Muscle of arm (tissue), 14 donors: ENCODE data around the gene ZNF836. TPM values are rescaled to one million over a fixed set of nuclear protein-coding genes. Genes with fewer than 3 reads are reported as not detected.
"Not testable (repeated sequence)": the region's sequence is repeated elsewhere in the genome, so short reads cannot be mapped to it uniquely, and the experiment has no call there.

Source experiments
- DNase-seq: peaks from one replicate; pipeline ENCODE4 v3.0.0-alpha.2; 2013
- long read RNA-seq, 11 donors: transcript quantifications; one replicate each; lab custom pipeline, GENCODE V29; 2026
- polyA plus RNA-seq, 12 donors: library from polyadenylated mRNA; unstranded; fragments of 120-200 nt; gene quantifications; one replicate each; pipeline ENCODE4 v1.2.1, GENCODE V29; 2013; ENCODE audit not compliant: insufficient read length in 12 of 12

Gene ZNF836
- polyA plus RNA-seq: 10 to 100 TPM in 5 of 12 donors, 1 to 10 TPM in 6, not detected in 1; 6.7 to 13.8 (median 8.7) TPM
- long read RNA-seq, donor 1: 0 reads
- long read RNA-seq, donor 2, partial matches to known transcripts: 5 of 5 reads
- long read RNA-seq, donor 2, other reads (novel, unspliced or antisense): 0 of 5 reads
- long read RNA-seq, donor 3: 0 reads
- long read RNA-seq, donor 4, partial matches to known transcripts: 0 of 1 reads
- long read RNA-seq, donor 4, other reads (novel, unspliced or antisense): 0 of 1 reads
- long read RNA-seq, donor 5: 0 reads
- long read RNA-seq, donor 6, partial matches to known transcripts: 0 of 2 reads
- long read RNA-seq, donor 6, other reads (novel, unspliced or antisense): 0 of 2 reads
- long read RNA-seq, donor 7: 0 reads
- long read RNA-seq, donor 8, partial matches to known transcripts: 0 of 1 reads
- long read RNA-seq, donor 8, other reads (novel, unspliced or antisense): 0 of 1 reads
- long read RNA-seq, donor 9: 0 reads
- long read RNA-seq, donor 10: 0 reads
- long read RNA-seq, donor 11, partial matches to known transcripts: 0 of 1 reads
- long read RNA-seq, donor 11, other reads (novel, unspliced or antisense): 0 of 1 reads

DNA sequence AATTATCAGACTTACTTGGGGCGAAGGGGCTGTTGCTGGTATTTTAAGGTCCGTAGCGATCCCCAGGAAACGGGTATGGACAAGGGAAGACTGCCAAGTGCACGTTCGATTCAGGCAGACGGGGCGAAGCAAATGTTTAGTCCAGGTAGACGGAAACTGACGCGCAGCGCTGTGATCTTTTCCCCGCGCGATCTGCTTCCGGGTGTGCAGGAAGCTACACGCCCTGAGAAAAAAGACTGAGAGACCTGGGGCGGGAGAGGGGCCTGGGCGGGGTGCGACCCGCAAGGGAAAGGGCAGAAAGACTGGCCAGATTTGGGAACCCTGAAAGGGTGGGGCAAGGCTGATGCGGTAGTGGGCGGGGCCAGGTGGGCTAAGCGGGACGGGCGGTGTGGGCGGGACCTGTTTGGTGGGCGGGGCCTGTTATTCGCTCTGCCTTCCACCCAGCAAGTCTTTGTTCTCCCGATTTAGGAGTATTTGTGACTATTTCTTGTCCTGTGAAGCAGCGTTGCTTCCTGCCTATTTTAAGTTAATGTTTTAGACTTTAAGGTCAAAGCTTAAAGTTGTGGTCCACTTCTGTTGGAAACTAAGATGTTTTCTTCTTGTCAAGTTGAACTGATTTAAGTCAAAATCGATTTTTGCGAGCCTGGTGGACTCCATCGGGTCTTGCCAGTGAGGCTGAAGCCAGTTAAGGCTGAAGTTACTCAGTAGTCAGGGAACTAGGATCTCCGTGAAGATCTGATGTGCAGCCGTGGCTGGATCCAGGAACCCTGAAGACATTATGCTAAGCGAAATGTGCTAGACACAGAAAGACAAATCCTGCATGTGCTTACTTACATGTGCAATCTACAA is at the start of gene ZNF836:
ZNF836 (minus strand) TSS at position 301 of the 849 bp plus-strand sequence. CDS start 3,549 bp downstream, outside the sequence.
- peak; percentile 88 for DNase-seq

DNA sequence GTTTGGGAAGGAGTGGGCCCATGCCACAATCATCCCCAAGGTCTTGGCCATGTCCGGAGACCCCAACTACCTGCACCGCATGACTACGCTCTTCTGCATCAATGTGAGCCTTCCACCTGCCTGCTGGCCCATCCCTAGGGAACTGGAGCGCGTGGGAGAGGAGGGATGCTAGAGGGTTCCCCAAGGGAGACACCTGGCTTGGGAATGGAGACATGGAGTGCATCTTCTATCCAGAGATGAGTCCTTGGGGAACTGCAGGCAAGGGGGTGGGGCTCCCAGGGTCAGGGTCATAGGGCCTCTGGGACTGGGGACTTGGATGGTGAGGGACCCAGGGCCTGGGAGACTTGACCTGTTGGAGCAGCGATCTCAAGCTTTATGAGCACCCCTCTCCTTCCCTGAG is 49.6 kb upstream of the ZNF836 start:
- DNase-seq: no peak

DNA sequence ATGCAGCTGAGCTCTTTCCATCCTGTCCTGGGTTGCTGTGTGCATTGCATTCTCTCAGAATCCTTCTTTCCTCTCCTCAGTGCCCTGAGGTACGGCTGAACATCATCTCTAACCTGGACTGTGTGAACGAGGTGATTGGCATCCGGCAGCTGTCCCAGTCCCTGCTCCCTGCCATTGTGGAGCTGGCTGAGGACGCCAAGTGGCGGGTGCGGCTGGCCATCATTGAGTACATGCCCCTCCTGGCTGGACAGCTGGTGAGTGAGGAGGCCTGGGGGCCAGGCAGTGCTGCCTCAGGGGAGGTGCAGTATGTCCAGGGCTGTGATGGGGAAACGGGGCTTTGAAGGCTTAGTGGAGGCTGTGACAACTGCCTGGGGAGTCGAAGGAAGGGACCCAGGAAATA is 48.2 kb upstream of the ZNF836 start:
- no peak for DNase-seq

DNA sequence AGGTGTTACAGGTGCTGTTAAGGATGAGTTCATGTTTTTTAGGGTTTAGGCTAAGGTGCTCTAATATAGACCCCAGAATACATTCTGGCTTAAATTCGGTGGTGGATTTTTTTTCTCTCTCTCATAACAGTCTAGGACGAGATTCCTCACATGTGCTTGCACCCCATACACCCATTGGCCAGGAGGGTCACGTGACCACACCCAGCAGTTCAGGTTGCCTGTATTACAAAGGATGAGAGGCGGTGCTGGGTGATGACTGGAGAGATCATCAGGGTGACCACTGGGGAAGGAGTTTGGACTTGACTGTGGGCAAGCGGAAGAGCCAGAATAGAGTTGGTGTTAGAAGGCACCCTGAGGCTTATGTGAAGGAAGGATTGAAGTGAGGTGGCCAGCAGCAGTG is 46.2 kb upstream of the ZNF836 start:
- DNase-seq: no peak

DNA sequence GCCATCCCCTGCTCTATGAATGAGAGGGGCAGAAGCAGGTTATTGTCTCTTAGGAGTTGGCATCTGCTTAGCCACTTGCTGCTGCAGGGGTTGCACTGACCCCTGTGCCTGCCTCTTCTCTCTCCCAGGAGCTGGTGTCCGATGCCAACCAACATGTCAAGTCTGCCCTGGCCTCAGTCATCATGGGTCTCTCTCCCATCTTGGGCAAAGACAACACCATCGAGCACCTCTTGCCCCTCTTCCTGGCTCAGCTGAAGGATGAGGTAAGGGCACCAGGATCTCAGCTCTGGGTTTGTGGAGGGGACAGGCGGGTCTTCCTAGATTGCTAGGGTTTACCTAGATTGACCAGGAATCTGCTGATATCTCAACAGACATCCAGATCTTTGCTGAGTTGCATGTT is 45.0 kb upstream of the ZNF836 start:
- DNase-seq: no peak

DNA sequence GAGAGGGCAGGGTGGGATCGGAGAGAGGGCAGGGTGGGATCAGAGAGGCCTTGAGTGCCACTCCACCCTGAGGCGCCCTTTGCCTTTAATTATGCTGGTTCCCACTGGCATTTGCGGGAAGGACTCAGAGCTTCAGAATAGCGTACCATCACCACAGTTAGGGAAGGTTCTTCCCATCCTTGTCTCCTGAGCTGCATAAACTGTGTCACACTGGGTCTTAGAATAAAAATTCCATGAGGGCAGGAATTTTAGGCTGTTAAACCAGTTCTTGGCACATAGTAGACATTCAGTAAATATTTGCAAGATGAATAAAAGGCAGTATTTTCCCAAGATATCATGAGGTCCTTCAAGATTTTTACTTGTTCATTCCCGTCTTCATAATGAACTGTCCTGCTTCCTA is 42.8 kb upstream of the ZNF836 start:
- no peak for DNase-seq

DNA sequence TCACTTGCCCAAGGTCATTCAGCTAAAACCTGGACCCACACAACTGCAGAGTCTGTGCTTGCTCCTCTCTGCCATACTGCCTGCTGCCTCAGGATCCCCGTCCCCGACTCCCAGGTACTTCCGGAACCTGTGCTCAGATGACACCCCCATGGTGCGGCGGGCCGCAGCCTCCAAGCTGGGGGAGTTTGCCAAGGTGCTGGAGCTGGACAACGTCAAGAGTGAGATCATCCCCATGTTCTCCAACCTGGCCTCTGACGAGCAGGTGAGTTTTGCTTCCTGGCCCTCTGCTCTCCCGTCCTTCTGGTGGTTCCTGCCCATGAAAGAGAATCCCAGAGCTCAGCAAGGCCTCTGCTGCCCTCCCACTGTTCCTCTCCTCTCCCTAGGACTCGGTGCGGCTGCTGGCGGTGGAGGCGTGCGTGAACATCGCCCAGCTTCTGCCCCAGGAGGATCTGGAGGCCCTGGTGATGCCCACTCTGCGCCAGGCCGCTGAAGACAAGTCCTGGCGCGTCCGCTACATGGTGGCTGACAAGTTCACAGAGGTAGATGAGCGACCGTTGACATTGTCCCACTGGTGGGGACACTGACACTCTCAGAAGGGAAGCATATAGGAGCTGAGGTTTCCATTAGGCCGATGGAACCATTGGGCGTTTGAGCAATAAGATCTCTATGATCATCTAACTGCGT is 41.3 kb upstream of the ZNF836 start:
- DNase-seq: no peak

DNA sequence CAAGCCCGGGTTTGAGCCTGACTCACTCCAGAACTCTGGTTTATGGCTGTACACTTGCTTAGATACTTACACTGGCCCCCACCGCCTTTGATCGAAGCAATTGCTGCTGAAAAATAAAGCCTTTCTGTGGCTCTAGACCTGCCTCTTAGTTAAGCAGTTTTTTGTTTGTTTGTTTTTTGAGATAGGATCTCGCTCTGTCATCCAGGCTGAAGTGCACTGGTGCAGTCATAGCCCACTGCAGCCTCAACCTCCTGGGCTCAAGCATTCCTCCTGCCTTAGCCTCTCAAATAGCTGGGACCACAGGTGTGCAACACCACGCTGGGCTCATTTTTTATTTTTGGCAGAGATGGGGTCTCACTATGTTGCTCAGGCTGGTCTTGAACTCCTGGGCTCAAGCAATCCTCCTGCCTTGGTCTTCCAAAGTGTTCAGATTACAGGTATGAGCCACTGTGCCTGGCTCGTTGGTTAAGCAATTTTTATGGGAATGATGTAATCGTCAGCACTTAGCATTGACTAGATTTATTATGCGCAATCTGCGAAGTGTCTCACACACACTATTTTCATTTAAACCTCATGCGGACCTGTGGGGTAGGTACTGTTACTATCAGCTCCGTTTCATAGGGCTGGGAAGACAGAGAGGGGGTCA is 40.6 kb upstream of the ZNF836 start:
- DNase-seq: no peak

DNA sequence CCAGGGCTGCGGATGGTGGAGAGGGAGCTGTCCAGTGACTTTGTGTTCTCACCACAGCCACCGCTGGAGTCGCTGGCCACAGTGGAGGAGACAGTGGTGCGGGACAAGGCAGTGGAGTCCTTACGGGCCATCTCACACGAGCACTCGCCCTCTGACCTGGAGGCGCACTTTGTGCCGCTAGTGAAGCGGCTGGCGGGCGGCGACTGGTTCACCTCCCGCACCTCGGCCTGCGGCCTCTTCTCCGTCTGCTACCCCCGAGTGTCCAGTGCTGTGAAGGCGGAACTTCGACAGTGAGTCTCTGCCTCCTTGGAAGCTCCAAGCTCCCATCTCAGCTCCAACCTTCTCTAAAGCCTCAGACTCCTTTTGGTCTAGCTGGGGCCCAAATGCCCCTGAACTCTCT is 39.8 kb upstream of the ZNF836 start:
- no peak for DNase-seq

DNA sequence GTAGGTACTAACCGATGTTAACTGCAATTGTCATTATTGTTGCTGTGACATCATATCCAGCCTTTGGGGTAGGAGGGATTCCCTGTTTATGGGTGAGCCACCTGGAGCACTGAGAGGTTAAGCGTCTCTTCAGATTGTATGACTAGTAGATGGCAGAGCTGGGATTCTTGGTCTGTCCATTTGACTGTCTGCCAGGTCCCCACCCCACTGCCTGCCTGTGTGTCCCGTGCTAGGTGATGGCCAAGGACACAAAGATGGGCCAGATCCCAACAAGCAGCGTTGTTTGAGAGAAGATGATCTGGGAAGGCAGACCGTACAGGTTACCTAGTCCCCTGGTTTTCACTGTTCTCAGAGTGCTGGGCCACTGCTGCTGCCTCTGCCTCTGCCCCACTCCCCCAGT is 35.1 kb upstream of the ZNF836 start:
- DNase-seq: no peak

DNA sequence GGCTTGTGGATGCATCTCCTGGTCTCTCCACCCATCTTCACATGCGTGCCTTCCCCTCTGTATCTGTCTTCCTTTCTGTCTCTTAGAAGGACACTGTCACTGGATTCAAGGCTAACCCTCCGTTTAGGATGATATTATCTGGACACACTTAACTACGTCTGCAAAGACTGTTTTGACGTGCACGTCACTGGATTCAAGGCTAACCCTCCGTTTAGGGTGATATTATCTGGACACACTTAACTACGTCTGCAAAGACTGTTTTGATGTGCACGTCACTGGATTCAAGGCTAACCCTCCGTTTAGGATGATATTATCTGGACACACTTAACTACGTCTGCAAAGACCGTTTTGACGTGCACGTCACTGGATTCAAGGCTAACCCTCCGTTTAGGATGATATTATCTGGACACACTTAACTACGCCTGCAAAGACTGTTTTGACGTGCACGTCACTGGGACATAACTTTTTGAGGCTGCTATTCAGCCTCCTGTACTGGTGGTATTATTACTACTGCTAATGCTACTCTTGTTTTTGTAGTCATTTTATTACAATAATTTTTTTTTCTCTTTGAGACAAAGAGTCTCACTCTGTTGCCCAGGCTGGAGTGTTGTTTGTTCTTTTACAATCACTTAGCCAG is 29.5 kb upstream of the ZNF836 start:
- not testable (repeated sequence) for DNase-seq

DNA sequence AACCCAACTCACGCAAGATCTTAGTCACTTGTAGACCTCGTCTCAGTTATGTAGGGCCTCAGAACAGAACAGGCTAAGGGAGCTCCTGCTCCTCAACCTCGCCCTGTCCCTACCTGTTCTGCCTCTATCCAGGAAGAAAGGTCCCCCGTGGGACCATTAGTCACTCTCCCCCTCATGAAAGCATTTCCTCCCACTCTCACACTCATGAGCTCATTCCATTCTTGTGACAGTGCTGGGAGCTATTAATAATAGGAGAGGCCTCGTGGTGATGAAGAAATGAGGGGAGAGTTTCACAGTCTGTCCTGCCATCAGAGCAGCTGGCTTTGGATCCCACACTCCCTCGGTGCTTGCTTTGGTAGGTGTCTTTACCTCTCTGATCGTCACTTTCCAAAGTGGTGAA is 28.6 kb upstream of the ZNF836 start:
- DNase-seq: no peak

DNA sequence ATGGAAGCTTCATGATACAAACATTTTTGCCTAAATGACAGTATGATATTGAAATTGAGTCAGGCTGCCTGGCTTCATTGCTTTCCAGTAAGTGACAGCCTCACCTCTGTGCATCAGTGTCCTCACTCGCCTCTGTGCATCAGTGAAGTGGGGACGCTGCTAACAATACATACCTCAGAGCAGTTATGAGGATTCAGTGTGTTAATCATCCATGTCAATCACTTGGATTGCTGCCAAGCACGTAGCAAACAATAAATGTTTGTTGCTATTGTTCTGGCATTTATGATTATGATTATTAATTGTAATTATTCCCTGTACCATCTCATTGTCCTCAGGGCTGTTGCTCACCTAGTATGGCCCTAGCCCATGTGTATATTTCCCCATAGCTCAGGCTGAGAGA is 27.3 kb upstream of the ZNF836 start:
- DNase-seq: no peak

DNA sequence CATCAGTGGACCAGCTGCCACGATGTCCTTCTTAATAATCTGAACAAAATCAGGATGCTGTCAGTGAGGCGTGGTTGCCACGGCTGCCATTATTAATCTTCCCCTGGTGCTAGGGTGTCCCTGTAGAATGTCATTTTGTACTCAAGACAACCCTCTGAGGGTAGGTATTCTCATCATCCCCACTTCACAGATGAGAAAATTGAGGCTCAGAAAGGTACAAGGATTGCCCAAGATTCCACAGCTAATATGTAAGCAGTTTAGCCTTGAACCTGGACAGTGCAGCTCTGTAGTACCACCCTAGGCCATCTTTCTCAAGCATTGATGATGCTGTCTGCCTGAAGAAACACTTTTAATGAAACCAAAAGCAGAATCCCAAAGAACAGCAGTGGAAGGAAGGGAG is 26.5 kb upstream of the ZNF836 start:
- no peak for DNase-seq

DNA sequence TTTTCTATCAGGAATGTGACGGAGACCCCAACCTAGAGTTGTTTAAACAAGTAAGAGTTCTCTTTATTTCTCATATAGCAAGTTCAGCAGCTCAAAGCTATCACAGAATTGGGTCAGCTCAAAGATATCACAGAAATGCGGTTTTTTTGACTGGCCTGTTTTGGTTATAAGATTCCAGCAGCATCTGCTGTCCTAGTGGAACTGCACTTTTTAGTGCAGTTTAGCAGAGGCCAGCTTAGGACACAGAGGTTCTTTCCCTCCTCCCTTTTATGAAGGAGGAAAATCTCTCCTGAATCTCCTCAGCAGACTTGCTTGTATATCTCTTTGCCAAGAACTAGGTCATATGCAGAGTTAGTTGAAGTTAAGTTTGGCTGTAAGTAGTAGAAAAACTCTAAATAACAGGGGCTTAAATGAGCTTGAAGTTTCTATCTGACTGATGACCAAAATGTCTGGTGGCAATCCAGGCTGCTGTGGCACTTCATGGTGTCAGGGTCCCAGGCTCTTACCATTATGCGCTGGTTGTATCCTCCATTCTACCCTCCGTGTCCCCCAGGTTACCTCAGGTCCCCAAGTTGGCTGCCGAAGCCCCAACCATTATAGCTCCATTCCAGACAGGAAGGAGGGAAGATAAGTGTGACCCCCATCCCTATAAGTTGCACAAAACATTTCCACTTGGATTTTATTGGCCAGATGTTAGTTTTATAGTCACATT is 25.0 kb upstream of the ZNF836 start:
- DNase-seq: no peak

DNA sequence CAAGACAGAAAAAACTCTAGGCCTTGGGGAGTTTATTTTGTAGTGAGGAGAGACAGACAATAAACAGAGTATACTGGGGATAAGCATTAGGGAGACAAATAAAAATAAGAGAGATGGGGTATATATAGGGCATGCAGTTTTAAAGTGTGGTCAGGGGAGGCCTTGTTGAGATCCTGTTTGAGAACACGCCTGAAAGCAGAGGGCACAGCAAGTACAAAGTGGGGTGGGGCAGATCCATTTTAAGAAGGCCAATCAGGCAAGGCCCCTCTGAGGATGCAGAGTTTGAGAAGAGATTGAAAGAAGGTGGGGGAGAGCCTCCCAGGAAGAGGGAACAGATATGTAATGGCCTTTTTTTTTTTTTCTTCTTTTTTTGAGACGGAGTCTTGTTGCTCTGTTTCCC is 20.5 kb upstream of the ZNF836 start:
- no peak for DNase-seq

DNA sequence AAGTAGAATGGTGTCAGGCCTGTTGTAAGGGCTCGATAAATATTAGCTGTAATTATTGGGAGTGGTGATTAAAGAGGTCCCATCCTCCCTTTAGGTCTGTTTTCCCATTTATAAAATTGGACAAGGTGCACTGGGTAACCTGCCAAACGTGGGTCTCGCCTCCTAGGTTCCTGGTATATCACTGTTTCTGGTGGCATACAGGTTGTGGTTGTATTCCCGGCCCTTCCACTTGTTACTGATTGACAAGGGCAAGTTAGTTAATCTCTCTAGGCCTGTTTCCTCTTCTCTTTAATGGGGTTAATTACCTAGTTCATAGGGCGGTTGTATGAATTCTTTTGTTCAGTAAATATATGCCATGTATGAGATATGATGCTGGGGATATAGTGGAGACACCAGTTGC is 20.0 kb upstream of the ZNF836 start:
- DNase-seq: no peak

DNA sequence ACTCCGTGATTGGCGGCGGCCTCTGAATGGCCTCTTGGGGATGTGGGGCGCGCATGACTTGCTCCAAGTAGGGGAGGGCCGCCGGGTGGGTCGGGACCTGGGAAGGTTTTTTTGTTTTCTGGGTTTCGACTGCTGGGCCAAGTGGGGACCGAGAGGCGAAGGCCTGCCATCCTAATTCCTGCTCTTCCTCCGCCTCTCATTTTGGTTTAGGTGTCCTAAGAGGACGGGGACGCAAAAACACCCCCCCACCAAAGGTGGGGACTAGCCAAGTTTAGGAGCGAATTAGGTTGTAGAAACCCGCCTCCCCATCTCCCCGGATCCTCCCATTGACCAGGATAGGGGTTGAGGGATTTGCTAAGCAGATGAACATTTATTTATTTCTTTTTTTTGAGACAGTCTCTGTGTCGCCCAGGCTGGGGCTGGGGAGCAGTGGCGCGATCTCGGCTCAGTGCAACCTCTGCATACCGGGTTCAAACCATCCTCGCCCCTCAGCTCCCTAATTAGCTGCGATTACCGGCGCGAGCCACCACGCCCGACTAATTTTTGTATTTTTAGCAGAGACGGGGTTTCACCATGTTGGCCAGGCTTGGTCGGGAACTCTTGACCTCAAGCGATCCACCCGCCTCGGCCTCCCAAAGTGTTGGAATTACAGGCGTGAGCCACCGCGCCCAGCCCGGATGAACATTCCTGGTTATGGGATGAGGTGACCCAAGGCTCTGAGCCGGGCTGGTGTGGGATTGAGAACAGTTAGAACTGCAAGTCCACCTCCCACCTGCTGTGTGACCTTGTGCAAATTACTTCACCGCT is 19.3 kb upstream of the ZNF836 start:
- no peak for DNase-seq

DNA sequence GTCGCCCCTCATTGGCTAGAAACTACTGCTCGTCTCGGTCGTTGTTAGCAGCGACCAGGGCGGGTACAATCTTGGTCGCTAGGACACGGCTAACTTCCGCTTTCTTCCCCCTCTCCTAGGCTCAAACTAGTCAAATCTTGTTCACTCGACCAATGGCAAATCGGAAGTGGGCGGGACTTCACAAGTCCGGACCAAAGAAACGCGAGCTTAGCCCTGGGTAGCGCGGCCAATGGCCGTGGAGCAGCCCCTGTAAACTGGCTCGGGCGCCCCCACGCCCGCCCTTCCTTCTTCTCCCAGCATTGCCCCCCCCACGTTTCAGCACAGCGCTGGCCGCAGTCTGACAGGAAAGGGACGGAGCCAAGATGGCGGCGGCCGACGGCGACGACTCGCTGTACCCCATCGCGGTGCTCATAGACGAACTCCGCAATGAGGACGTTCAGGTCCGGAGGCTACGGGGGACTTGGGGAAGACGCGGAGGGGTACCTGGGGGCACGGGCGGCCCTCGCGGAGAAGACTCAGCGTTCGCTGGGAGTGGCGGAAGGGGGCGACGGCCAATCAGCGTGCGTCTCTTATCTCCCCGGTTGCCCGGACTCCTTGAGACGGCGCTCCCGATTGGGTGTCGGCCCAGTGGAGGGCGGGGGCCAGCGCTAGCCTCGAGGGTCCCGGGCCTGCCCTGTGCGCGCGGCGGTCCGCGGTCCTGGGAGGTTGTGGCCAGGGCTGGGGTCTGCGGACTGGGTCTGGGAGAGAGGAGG is 18.5 kb upstream of the ZNF836 start, which contains the start of gene PPP2R1A:
PPP2R1A (plus strand) TSS at position 318 of the 752 bp plus-strand sequence; CDS start at position 363, 45 bp downstream.
- DNase-seq: peak; percentile 100
